ENCODE data around the gene PIP5K1B.

GRCh38 chr9:68842568-68842967 is 137.5 kb downstream of the PIP5K1B start:
- no peak for TF ChIP-seq ZNF274 (IDR thresholded peaks at IDR 0.05; ENCODE audit: low read depth, low read length)
- no peak for TF ChIP-seq YY1 (IDR thresholded peaks at IDR 0.05; ENCODE audit: insufficient read depth, insufficient read length)
- no peak for TF ChIP-seq SUZ12 (IDR thresholded peaks at IDR 0.05; ENCODE audit: extremely low read depth, insufficient read depth, insufficient read length)

Data from NT2/D1 (cell line).